Endometrium (tissue), 2 donors: ENCODE results near the gene KCND2.

Source experiments
- FAIRE-seq: peaks from 2 replicates; lab custom pipeline; 2012; peaks lifted over from hg19 to GRCh38; lab: Jason Lieb, UNC
- donor health status: control.
- donor health status: control.

Gene KCND2

DNA sequence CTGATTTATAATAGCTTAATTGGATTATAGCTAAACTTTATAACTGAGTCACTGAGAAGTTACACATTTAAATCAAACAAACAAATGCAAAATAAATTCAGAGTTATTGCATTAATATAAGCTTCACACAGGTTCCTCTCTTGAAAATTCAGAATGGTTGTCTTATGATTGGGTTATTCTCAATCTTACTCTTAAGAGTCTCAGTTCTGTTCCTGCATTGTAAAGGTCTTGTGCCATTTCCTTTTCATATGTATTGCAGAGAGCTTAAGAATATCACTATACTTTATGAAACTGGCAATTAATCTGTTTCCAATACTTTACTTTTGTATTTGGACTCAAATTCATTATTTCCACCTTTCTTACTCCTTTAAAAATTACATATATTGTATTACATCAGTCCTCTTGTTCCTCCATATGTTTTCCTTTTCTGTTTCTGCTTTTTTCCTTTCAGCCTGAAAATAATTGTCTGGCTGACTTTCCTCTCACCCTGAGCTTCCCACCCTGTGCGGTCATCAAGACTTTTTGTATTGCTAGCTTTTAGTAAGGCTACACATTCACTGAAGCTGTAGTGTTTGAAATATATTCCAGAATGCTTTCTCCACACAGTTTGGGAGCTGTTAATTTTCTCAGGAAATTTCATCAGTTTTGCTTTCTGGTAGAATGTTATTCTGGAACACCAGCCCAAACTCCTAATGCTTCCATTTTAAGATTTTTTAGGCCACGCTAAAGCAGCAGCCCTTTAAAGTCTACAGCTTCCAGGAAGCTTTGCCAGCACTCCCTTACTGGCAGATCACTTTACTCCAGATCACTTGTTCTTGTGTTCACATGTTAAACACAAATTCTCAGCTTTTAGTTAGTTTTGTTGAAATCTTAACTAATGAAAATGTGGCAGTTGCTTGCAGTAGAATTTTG, 139.4 kb downstream of the KCND2 start:
- FAIRE-seq: no peak

GRCh38 chr7:120413164-120413563, 140.2 kb downstream of the KCND2 start:
- FAIRE-seq: peak; percentile 26

GRCh38 chr7:120417244-120417979, 144.4 kb downstream of the KCND2 start:
- no peak for FAIRE-seq

DNA sequence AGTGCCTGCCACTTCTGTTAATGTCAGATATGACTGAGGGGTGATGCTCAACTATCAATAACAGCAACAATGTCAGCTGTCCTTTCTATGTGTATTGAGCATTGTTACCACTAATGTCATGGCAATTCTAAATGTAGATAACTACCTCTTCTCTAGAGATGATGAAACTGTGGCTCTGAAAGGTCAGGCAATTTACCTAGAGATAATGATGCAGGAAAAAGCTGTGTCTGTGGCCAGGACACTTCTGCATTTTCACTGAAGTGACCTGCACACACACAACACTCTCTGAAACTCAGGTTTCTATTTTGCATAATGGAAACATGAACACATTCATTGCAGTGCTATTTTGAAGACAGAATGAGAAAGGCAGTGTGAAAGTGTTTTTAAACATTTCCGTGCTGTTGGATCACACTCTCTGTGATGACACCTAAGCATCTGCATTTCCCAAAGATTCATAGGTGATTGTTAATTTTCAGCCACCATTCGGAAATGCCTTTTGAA, 148.2 kb downstream of the KCND2 start:
- FAIRE-seq: no peak

- FAIRE-seq: no peak
Measured at GRCh38 chr7:120431016-120431415, 158.0 kb downstream of the KCND2 start.

DNA sequence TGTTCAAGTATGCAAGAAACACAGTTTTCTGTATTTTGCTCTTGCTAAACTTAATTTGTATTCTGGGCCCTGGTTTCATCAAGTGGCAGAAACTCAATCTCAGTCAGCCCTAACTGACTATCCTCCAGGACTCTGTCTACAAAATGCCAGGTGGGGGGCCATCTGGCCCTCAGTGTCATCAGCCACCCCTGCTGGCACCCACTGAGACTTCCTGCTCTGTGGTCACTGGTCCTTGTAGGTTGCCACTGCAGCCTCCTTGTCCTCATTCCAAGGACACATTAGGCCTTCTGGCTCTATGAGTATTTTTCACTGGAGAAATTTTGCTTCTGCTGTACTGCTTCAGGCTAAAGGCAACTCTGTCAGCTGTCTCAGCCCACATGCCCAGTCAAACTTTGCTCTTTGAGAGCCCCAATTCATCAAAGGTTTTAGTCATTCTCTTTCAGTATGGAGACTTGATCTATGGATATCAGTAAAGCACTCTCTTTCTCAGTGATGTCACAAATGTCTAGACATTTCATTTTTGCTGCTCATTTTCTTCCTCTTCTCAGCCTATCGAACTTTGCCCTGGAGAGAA, 163.6 kb downstream of the KCND2 start:
- no peak for FAIRE-seq

DNA sequence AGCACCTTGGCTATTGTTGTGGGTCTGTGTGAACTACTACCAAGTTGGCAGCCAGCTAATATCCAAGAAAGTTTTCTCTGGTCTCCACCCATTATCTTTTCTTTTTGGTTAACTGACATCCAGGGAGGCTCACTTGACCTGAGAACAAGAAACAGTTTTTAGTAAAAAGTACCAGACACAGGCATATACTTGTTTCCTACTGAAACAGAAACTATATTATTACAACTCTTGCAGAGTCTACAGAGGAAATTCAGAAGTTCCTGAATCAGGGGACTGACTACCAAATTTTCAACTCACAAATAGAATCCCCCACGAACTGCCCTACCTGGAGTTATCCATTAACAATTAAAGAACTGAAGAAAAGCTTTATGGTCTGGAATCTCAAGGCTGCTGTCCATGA, 168.9 kb downstream of the KCND2 start:
- no peak for FAIRE-seq

DNA sequence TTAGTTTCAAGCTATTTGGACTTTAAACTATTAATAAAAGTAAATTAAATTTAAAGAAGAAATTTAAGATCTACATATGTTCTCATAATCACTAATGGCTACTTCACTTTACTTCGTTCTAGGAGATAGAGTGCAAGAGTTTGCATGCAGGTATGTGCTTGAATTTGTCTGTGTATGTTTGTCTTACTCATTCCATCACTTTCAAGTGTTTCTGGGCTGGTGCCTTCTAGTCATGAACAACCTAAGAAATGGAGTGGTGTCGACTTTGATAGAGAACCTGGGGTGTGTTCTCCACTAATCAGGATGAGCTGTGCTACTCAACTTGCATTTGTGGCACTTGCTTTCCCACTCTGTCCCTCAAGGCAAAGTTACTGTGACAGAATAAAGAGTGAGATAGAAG, 169.9 kb downstream of the KCND2 start:
- no peak for FAIRE-seq

GRCh38 chr7:120444650-120445049, 171.7 kb downstream of the KCND2 start:
- no peak for FAIRE-seq

DNA sequence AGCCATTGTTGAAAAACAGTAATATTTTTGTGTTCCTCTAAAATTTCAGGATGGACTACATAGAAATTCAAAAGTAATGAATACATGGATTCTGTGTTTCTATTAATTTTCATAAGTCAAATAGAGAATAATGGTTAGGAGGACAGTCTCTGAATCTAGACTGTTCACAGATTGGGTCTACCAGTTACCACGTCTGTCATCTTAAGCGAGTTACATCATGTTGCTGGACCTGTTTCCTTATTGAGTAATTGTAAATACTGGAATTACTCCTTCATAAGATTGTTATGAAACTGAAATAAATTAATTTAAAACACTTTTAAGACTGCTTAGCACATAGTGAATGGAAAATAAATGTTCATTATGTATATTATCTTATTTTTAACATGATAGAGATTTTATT, 172.3 kb downstream of the KCND2 start:
- no peak for FAIRE-seq

- FAIRE-seq: no peak
Measured at GRCh38 chr7:120452665-120453064, 179.7 kb downstream of the KCND2 start.

- FAIRE-seq: no peak
Measured at GRCh38 chr7:120456699-120457098, 183.7 kb downstream of the KCND2 start.

GRCh38 chr7:120460949-120461348, 188.0 kb downstream of the KCND2 start:
- no peak for FAIRE-seq

DNA sequence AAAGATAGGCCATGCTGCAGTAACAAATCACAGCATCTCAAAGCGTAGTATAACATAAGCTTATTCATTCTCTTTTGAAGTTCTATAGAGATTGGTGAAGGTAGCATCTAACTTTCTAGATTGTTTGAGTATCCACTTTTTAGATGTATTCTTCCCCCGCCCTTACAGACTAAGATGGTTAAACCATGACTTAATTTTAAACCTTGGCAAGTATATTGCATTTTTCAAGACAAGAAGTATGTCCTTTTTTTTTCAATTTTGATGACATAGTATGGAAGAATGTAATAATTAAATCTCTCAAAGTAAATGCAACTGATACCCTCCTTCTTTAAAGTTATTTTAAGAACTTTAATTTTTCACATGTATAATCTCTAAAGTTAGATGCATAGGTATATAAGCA, 190.0 kb downstream of the KCND2 start:
- no peak for FAIRE-seq

DNA sequence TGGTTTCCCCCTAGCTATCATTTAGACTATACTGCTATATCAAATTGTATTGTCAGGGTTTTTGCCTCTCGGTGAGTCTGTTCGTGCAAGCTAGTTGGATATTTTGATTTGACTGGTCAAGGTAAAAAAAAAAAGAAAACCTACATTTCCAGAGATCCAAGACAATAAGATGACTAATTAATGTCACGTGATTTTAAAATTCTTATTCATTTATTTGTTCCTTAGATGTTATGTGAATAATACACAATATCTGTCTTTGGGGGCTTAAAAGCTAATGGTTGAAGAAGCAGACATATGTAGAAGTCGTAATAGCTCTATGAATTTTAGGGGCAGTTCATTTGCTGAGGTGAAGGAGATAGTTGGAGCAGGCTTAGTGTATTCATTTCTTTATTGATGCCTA, 191.1 kb downstream of the KCND2 start:
- FAIRE-seq: no peak

DNA sequence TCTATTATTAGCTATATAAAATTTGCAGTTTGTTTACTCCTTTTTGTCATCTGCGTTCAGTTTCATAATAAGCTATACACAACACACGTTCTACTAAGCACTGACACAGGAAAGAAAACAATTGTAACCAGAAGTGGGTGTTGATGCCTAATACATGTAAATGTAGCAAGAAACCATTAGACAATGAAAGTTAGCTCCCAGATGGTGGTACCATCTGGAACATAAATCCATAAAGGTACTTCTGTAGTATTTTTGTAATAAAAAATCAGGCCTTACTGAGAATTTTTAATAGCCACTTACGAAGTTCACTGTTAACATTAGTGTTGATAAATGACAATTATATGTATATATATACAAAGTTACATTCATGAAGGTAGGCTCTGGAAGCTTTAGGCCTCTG, 194.7 kb downstream of the KCND2 start:
- no peak for FAIRE-seq

GRCh38 chr7:120468611-120469010, 195.6 kb downstream of the KCND2 start:
- no peak for FAIRE-seq

DNA sequence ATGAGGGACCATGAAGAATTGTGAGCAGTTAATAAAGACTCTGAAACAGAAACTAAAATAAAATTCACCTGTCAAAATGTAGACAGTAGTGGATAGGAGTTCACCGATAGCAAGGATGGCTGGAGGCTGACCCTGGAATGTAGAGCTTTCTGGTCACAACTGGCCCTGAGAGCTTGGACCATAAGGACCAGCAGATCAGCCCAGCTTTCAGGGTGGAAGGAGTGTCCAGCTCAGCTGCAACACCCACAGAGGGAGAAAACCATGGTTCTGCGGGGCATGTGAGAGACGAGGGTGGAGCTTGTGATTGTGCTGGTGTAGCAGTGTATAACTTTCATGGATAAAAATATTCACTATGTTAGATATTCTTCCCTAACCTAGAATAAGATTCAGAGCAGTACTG, 199.9 kb downstream of the KCND2 start:
- FAIRE-seq: no peak

DNA sequence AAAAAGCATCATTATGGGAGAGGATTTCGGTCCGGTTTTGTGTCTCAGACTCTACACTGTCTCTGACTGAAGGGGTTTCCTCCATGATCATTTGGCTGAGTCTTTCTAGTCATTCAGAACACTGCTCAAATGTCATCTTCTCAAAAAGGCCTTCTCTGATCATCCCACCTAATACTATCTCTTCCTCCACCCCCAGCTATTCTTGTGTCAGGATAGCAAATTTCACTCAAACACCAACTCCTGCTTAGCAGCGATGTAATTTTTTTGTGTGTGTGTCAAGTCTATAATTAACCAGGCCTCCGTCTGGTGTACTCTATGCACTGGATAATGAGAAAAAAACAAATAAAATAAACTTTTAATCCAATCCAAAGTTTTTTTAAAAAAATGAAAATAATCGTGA, 200.4 kb downstream of the KCND2 start:
- FAIRE-seq: no peak

DNA sequence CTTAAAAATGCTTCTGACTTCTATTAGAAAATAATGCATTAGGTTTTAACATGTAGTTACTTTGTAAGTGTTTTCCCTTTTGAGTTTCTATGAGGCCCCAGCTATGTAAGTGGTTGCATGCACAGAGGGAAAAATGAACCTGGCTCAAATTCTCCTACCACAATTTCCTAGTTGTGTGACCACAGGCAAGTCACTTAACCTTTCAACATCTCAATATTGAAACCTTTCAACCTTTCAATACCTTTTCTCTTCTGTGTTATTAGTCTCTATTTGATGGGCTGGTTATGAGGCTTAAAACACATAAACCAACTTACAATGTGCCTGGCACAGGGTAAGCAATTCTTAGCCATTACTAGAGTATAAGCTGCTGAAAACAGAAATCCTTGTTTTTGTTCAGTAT, 203.0 kb downstream of the KCND2 start:
- FAIRE-seq: no peak

DNA sequence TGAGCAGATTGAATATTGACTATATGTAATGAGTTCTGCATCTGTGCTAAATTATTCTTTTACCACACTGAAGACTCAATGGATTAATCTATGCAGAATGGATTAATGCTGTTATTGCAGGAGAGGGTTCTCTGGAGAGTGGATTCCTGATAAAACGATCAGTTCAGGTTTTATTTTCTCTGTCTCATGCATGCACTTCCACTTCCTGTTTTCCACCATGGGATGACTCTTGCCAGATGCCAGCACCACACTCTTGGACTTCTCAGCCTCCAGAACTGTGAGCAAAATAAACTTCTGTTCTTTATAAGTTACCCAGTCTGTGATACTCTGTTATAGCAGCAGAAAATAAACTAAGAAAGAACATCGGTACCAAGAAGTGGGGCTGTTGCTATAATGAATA, 207.5 kb downstream of the KCND2 start:
- FAIRE-seq: no peak

DNA sequence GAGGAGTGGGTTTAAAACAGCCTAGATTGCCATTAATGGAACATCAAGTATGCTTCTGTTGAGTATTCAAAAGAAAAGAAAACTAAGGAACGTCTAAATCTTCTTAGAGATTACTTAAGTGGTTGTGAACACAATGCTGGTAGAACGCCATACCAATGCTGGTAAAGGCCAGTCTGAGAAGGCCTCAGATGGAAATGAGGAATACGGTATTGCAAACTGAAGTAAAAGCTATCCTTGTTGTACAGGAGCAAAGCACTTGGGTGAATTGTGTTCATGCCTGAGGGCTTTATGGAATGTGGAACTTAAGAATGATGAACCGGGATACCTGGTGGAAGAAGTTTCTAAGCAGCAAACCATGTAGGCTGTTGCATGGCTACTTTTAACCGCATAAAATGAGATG, 208.0 kb downstream of the KCND2 start:
- FAIRE-seq: no peak

DNA sequence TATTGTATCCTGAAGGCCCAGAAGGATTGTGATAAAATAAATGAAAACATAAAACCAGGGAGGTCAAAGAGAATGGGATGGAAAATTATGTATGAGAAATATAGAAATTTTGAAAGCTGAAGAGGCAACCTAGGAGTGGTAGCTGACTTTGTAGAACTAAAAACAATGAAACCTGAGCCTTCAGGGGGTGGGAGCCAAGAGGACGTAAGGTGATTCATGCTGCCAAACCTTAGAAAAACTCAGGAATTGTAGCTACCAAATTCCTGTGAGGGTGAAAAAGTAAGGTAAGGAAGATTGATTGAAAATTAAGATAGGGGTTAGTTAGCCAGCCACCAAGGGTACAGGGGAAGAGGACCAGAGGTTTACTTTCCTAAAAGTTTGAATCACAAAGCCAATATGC, 213.2 kb downstream of the KCND2 start:
- no peak for FAIRE-seq
